SU-DHL-6 (cell line): Measurements from ENCODE around the gene CTDP1.

Source experiments
- CTCF ChIP-seq: fragments of 200-600 bp; sonication (generic); IDR thresholded peaks from one replicate; pipeline ENCODE4 v1.5.1; 2017; ENCODE audit warnings: antibody characterized with exemption, mild to moderate bottlenecking, low read length, moderate library complexity; ENCODE audit not compliant: insufficient read depth, poor library complexity, severe bottlenecking
- EZH2phosphoT487 ChIP-seq: fragments of 200-600 bp; sonication (generic), shearing (Covaris generic); conservative IDR thresholded peaks from 2 replicates; pipeline ENCODE4 v1.6.1; 2018; ENCODE audit warnings: mild to moderate bottlenecking, antibody characterized with exemption, low read length, moderate library complexity, mixed read lengths

GRCh38 chr18:79760348-79760747 is 80.7 kb downstream of the CTDP1 start:
- TF ChIP-seq CTCF (no peak), EZH2phosphoT487 (no peak)
